ENCODE results near the gene WDFY3. TPM values are rescaled to one million over a fixed set of nuclear protein-coding genes. Genes with fewer than 3 reads are reported as not detected.
A peak's percentile ranks its signal among the peaks of the same experiment; 100 is the strongest.

WDFY3 gene
- polyA plus RNA-seq, 2 of the 4 experiments (the other 2 are of a cell fraction), result 6.6 to 25.1 TPM

DNA sequence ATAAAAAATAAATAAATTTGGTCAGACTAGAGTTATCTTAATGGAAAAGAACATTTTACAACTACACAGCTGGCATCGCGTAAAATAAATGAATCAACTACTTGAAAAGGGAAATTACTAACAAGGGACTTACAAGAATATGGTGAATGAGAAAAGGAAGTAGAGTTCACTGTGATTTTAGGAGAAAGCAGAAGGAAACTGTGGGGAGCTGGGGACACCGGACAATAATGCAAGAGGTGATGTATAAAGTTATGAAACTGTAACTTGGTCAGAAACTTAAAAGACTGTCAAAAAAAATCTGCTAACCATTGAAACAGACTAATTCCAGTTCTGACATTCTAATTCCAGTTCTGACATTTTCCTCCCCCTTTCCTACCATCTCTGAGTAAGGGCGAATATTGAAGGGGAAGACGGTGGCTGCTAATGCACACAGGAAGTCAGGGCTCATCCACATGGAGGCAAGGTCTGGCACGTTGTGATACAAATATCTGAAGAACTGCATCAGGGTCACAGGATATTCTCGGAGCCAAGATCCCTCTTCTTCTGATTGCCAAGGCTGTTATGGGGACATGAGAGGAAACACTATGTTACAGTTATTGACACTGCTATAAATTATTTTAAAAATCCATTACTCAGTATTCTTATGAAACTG lies 213.0 kb downstream of the WDFY3 start:
- CTCF ChIA-PET, result no interaction called here
- no peaks in the 10 kb centered on the region for H3K4me1 ChIP-seq
- no peak for DNase-seq (ENCODE audit: low read depth in 1 of 2, low spot score in 1 of 2)
- POLR2A ChIA-PET, result no interaction called here
- no peaks in the 10 kb centered on the region for H3K9me3 ChIP-seq
- 85% methylated on average over 7 of the region's 7 CpGs for WGBS (ENCODE audit: missing lambda C conversion rate)
- H3K4me3 ChIP-seq, result no peak overlapping the region
- no peak for ATAC-seq
- no peak for TF ChIP-seq MAFK (IDR thresholded peaks at IDR 0.05; ENCODE audit: partially characterized antibody)
- no peak for TF ChIP-seq HOXA7 (CRISPR knock-in tag; IDR thresholded peaks at IDR 0.05)
- FAIRE-seq, result no peak
- no peak overlapping the region for H3K4me2 ChIP-seq
- H3K27ac ChIP-seq, result no peak overlapping the region

DNA sequence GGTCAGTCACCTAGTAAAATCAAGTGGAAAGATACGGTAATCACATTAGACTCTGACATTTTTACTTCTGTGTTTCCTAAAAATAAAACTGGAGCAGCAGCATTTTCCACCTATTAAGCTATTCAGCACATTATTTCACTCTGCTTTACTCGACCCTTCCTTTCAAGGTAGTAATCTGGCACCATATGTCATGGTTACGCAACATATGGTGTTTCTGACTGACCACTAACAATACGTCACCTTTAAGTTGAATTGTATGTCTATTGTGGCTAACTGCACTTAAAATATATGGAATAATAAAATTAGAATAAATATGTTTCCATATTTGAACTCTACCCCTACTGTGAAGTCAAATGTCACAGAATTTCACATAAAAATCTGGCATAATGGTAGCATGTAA lies 214.8 kb downstream of the WDFY3 start:
- H3K4me3 ChIP-seq, result no peak overlapping the region
- ChIA-PET POLR2A (no interaction called here), CTCF (no interaction called here)
- no peak overlapping the region for H3K4me2 ChIP-seq
- TF ChIP-seq POLR2AphosphoS2 (conservative IDR thresholded peaks at IDR 0.05; ENCODE audit: low read length) (no peak), BHLHE40 (IDR thresholded peaks at IDR 0.05; ENCODE audit: low read depth, low read length) (no peak), ZFP36 (IDR thresholded peaks at IDR 0.05; ENCODE audit: borderline replicate concordance, partially characterized antibody) (no peak), TFCP2L1 (CRISPR knock-in tag; IDR thresholded peaks at IDR 0.05) (no peak), EHF (CRISPR knock-in tag; IDR thresholded peaks at IDR 0.05) (no peak), GATA3 (IDR thresholded peaks at IDR 0.05; ENCODE audit: borderline replicate concordance) (no peak), ZSCAN20 (CRISPR knock-in tag; IDR thresholded peaks at IDR 0.05) (no peak), CEBPB (IDR thresholded peaks at IDR 0.05) (peak in 1 of 2 experiments; percentile 48; a peak in 2 of 4 replicates)
- TF ChIP-seq, protein P1, sequence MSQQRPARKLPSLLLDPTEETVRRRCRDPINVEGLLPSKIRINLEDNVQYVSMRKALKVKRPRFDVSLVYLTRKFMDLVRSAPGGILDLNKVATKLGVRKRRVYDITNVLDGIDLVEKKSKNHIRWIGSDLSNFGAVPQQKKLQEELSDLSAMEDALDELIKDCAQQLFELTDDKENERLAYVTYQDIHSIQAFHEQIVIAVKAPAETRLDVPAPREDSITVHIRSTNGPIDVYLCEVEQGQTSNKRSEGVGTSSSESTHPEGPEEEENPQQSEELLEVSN (IDR thresholded peaks at IDR 0.05; ENCODE audit: borderline replicate concordance, low read depth), result no peak
- no peaks in the 10 kb centered on the region for H3K9me3 ChIP-seq
- ATAC-seq, result no peak
- FAIRE-seq, result no peak
- no peak for DNase-seq (ENCODE audit: low read depth in 1 of 2, low spot score in 1 of 2)
- no peaks in the 10 kb centered on the region for H3K4me1 ChIP-seq
- H3K27ac ChIP-seq, result no peak overlapping the region
- 87% methylated on average over 4 of the region's 4 CpGs for WGBS (ENCODE audit: missing lambda C conversion rate)

DNA sequence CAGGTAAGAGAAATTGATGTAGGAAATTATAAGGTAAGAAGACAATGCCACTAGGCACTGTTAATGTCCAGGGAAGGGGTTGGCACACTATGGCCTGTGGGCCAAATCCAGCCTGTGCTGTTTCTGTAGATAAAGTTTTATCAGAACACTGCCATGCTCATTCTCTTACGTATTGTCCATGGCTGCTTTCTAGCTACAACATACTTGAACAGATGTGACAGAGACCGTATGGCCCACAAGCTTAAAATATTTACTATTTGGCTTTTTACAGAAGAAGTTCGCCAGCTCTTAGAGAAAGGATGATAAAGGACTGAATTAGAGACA lies 215.6 kb downstream of the WDFY3 start:
- no peak for DNase-seq (ENCODE audit: low read depth in 1 of 2, low spot score in 1 of 2)
- Histone ChIP-seq H3K4me3 (no peak overlapping the region), H3K4me2 (no peak overlapping the region), H3K4me1 (no peaks in the 10 kb centered on the region), H3K27ac (no peak overlapping the region), H3K9me3 (no peaks in the 10 kb centered on the region)
- POLR2A ChIA-PET, result interaction anchor here (0.6 kb wide), 1 partner anchor 215 kb away, joined by 3 read pairs; the partner anchor contains the start of gene WDFY3
- ATAC-seq, result peak in 1 of 2 experiments; percentile 43; a peak in 1 of 6 replicates
- CTCF ChIA-PET, result interaction anchor here (0.6 to 2.5 kb wide), 16 partner anchors 12 to 301 kb away, joined by 3 to 33 read pairs (median 5); partner anchors contain the start of gene WDFY3
- TF ChIP-seq FOXS1 (CRISPR knock-in tag; IDR thresholded peaks at IDR 0.05) (no peak), FOSL2 (IDR thresholded peaks at IDR 0.05) (no peak), FOSL2 (CRISPR knock-in tag; IDR thresholded peaks at IDR 0.05) (no peak)
- TF ChIP-seq, protein P2, sequence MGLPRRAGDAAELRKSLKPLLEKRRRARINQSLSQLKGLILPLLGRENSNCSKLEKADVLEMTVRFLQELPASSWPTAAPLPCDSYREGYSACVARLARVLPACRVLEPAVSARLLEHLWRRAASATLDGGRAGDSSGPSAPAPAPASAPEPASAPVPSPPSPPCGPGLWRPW (IDR thresholded peaks at IDR 0.05), result no peak
- 94% methylated on average over 3 of the region's 3 CpGs for WGBS (ENCODE audit: missing lambda C conversion rate)
- no peak for FAIRE-seq

DNA sequence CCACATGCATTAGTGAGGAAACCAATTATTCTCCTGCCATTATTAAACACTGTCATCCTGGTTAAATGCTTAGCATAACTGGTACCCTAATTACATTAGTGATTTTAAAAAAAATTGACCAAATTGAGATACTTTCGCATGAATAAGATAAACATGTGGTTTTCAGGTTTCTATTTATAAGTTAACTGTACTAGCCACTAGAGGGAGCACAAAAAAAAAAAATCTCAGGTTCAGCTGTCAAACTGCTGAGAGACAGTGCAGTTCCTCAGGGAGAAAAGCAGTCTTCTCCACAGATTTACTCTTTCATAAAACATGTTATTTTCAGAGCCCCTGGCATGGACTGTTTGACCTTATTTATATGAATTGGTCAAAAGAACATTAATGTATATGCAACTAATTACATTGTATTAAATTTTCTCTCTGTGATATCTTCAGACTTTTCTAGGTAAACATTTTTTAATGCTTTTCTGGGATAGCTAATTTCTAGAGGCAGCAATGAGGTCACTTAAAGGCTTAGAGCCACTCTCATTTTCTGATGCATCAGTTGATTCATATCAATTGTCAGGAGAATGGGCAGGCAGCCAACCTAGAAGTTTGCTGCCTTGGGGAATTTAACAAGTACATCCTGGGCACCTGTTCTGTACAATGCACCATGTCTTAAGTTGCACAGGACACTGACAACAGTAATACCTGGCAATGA lies 216.1 kb downstream of the WDFY3 start:
- POLR2A ChIA-PET, result interaction anchor here (0.6 kb wide), 1 partner anchor 216 kb away, joined by 3 read pairs; the partner anchor contains the start of gene WDFY3
- ATAC-seq (peak; percentile 77 to 78; a peak in 5 of 6 replicates), FAIRE-seq (no peak)

More for the DNA sequence above, 216.1 kb downstream of the WDFY3 start:
- TF ChIP-seq MAZ (IDR thresholded peaks at IDR 0.05; ENCODE audit: borderline replicate concordance, low read depth, low read length), result no peak
- no peak for TF ChIP-seq EP300 (IDR thresholded peaks at IDR 0.05)
- peak; percentile 45 to 57 for TF ChIP-seq RAD21 (conservative IDR thresholded peaks at IDR 0.05 in 1 of 2, IDR thresholded peaks at IDR 0.05 in 1 of 2)
- peak; percentile 71 for TF ChIP-seq SMC3 (IDR thresholded peaks at IDR 0.05)
- TF ChIP-seq, protein P3, sequence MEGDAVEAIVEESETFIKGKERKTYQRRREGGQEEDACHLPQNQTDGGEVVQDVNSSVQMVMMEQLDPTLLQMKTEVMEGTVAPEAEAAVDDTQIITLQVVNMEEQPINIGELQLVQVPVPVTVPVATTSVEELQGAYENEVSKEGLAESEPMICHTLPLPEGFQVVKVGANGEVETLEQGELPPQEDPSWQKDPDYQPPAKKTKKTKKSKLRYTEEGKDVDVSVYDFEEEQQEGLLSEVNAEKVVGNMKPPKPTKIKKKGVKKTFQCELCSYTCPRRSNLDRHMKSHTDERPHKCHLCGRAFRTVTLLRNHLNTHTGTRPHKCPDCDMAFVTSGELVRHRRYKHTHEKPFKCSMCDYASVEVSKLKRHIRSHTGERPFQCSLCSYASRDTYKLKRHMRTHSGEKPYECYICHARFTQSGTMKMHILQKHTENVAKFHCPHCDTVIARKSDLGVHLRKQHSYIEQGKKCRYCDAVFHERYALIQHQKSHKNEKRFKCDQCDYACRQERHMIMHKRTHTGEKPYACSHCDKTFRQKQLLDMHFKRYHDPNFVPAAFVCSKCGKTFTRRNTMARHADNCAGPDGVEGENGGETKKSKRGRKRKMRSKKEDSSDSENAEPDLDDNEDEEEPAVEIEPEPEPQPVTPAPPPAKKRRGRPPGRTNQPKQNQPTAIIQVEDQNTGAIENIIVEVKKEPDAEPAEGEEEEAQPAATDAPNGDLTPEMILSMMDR (IDR thresholded peaks at IDR 0.05), result peak; percentile 67
- Histone ChIP-seq H3K27ac (no peak overlapping the region), H3K4me2 (no peak overlapping the region), H3K4me1 (no peaks in the 10 kb centered on the region), H3K9me3 (no peaks in the 10 kb centered on the region), H3K4me3 (no peak overlapping the region)
- peak; percentile 28 to 29 for DNase-seq (ENCODE audit: low read depth in 1 of 2, low spot score in 1 of 2)
- 4% methylated on average over 1 of the region's 1 CpG for WGBS (ENCODE audit: missing lambda C conversion rate)
- CTCF ChIA-PET, result interaction anchor here (0.5 to 2.5 kb wide), 24 partner anchors 9 to 621 kb away, joined by 3 to 33 read pairs (median 4); partner anchors contain the start of gene WDFY3
